Stomach (tissue), 4 donors: ENCODE results near the gene YIPF6.

ENCODE experiments used
- CTCF ChIP-seq, 7 experiments: fragments of 450-650 bp in 4 of 7; fragments of 200-600 bp in 3 of 7; sonication (generic) in 3 of 7; IDR thresholded peaks; one replicate each; pipeline ENCODE4 v1.5.1; 2016 to 2019; ENCODE audit warnings: antibody characterized with exemption in 7 of 7, control low read depth in 2 of 7, mild to moderate bottlenecking in 1 of 7
- EP300 ChIP-seq: sonication (generic); formaldehyde crosslinking; IDR thresholded peaks from one replicate; pipeline ENCODE4 v1.6.1; 2017; ENCODE audit warnings: antibody characterized with exemption
- POLR2A ChIP-seq, 4 donors: fragments of 450-650 bp; IDR thresholded peaks; one replicate each; pipeline ENCODE4 v1.6.1; 2016; ENCODE audit warnings: antibody characterized with exemption in 4 of 4, control low read depth in 2 of 4, mild to moderate bottlenecking in 1 of 4, moderate library complexity in 1 of 4

DNA sequence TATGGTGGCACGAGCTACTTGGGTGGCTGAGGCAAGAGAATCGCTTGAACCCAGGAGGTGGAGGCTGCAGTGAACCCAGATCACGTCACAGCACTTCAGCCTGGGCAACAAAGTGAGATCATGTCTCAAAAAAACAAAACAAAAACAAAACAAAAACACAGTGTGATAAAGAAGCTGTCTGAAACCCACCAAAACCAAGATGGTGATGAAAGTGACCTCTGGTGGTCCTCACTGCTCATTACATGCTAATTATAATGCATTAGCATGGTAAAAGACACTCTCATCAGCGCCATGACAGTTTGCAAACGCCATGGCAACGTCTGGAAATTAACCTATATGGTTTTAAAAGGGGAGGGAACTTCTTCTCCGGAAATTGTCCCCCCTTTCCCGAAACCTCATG is 36.2 kb upstream of the YIPF6 start:
- peak in 4 of 7 experiments; percentile 25 to 45 (median 39) for TF ChIP-seq CTCF (IDR thresholded peaks at IDR 0.05)
- TF ChIP-seq POLR2A (IDR thresholded peaks at IDR 0.05), result no peak
- TF ChIP-seq EP300, result no peak
